ENCODE measurements around the gene ST8SIA1.

- TF ChIP-seq GATA2 (IDR thresholded peaks at IDR 0.05; ENCODE audit: low read depth, low read length) (no peak), GATA3 (IDR thresholded peaks at IDR 0.05; ENCODE audit: low read depth, low read length) (no peak)
Measured at GRCh38 chr12:22276867-22277266, 57.6 kb downstream of the ST8SIA1 start.

All from SH-SY5Y (cell line).